HCT116 (cell line): ENCODE measurements around the gene KYAT1. TPM values are rescaled to one million over a fixed set of nuclear protein-coding genes. Genes with fewer than 3 reads are reported as not detected.
"Not testable (repeated sequence)": the region's sequence is repeated elsewhere in the genome, so short reads cannot be mapped to it uniquely, and the experiment has no call there.

Experiments used
- ATAC-seq: fragments of 200-7000 bp; cut with Tn5 transposase; 2 replicates; pipeline ENCODE4 v1.9.1; 2020; ENCODE audit warnings: mild to moderate bottlenecking, moderate library complexity
- BruUV-seq: library from RNA; stranded (reverse); fragments of 400-500 nt; replicated peaks from 2 replicates; lab custom pipeline; 2021; lab: Mats Ljungman, UMichigan
- CTCF ChIA-PET: fragments of 300-600 bp; sonication (Branson Sonifier 250); formaldehyde crosslinking; loops from one replicate; lab custom pipeline; 2021; ENCODE audit warnings: antibody characterized with exemption; lab: Charles Lee
- POLR2A ChIA-PET: fragments of 300-600, 350-600 bp; sonication (Branson Sonifier 250); formaldehyde crosslinking; loops from one replicate; lab custom pipeline; 2021; ENCODE audit warnings: antibody characterized with exemption; lab: Charles Lee
- RAD21 ChIA-PET, 2 experiments: fragments of 300-600 bp; sonication (Branson Sonifier 250); formaldehyde crosslinking; loops; one replicate each; lab custom pipeline; 2023; ENCODE audit warnings: low total read pairs in 2 of 2; ENCODE audit not compliant: uncharacterized antibody in 2 of 2, unreplicated experiment in 2 of 2, low non-redundant PET in 1 of 2; lab: Charles Lee
- DNase-seq: peaks from one replicate; pipeline ENCODE4 v3.0.0-alpha.2; 2010; ENCODE audit warnings: low read depth, low spot score
- H2AFZ ChIP-seq: fragments of 200-600 bp; shearing (Covaris generic), sonication (generic); 2 replicates; pipeline ENCODE4 v1.6.1; 2017; ENCODE audit warnings: low read depth, mixed run types, mixed read lengths, antibody characterized with exemption, low read length; ENCODE audit not compliant: poor library complexity, severe bottlenecking
- H3K27ac ChIP-seq: 2 replicates; pipeline ENCODE4 v1.5.1; 2012; ENCODE audit warnings: low read depth, low read length
- H3K27me3 ChIP-seq: fragments of 200-600 bp; sonication (generic); 2 replicates; pipeline ENCODE4 v1.6.1; 2016; ENCODE audit warnings: mixed run types, low read length, mixed read lengths; ENCODE audit not compliant: insufficient read depth
- H3K36me3 ChIP-seq, 2 experiments: fragments of 200-500 bp in 1 of 2; fragments of 200-600 bp in 1 of 2; sonication (Bioruptor generic) in 1 of 2; sonication (generic) in 1 of 2; 2 replicates each; pipeline versions ENCODE4 v1.5.1 to v1.6.1; 2014 to 2016; ENCODE audit warnings: low read length in 2 of 2, inconsistent platforms in 1 of 2, mixed read lengths in 1 of 2, mixed run types in 1 of 2; ENCODE audit not compliant: insufficient read depth in 2 of 2, control insufficient read depth in 1 of 2
- H3K4me1 ChIP-seq, 2 experiments: fragments of 200-600 bp in 1 of 2; sonication (generic) in 1 of 2; 2 replicates each; pipeline versions ENCODE4 v1.5.1 to v1.6.1; 2012 to 2017; ENCODE audit warnings: low read length in 2 of 2, inconsistent platforms in 1 of 2, mild to moderate bottlenecking in 1 of 2, mixed read lengths in 1 of 2, mixed run types in 1 of 2, moderate library complexity in 1 of 2; ENCODE audit not compliant: insufficient read depth in 2 of 2, control insufficient read depth in 1 of 2
- H3K4me2 ChIP-seq: fragments of 200-600 bp; sonication (generic); 2 replicates; pipeline ENCODE4 v1.6.1; 2017; ENCODE audit warnings: mixed run types, low read length, mixed read lengths
- H3K4me3 ChIP-seq, 2 experiments: fragments of 200-600 bp in 1 of 2; sonication (generic) in 1 of 2; replicated peaks in 1 of 2; 2 replicates each; pipeline ENCODE4 v1.5.1; 2011 to 2016; ENCODE audit warnings: low read length in 2 of 2, control low read depth in 1 of 2, low read depth in 1 of 2, mild to moderate bottlenecking in 1 of 2, mixed read lengths in 1 of 2, mixed run types in 1 of 2
- H3K79me2 ChIP-seq: fragments of 200-600 bp; sonication (generic); 2 replicates; pipeline ENCODE4 v1.6.1; 2017; ENCODE audit warnings: mild to moderate bottlenecking, mixed run types, low read length, moderate library complexity, mixed read lengths; ENCODE audit not compliant: insufficient read depth
- H3K9ac ChIP-seq: fragments of 200-600 bp; sonication (generic); 2 replicates; pipeline ENCODE4 v1.6.1; 2016; ENCODE audit warnings: low read length, mixed read lengths
- H3K9me2 ChIP-seq: fragments of 200-600 bp; sonication (generic), shearing (Covaris generic); 2 replicates; pipeline ENCODE4 v1.6.1; 2017; ENCODE audit warnings: mixed run types, mild to moderate bottlenecking, moderate library complexity; ENCODE audit not compliant: insufficient read depth
- H3K9me3 ChIP-seq, 2 experiments: fragments of 200-500 bp in 1 of 2; fragments of 200-600 bp in 1 of 2; sonication (Bioruptor generic) in 1 of 2; sonication (generic) in 1 of 2; 2 replicates each; pipeline ENCODE4 v1.6.1; 2014 to 2017; ENCODE audit warnings: low read length in 2 of 2, mixed read lengths in 2 of 2, inconsistent platforms in 1 of 2, low read depth in 1 of 2, mild to moderate bottlenecking in 1 of 2, mixed run types in 1 of 2, moderate library complexity in 1 of 2; ENCODE audit not compliant: control insufficient read depth in 1 of 2, insufficient read depth in 1 of 2
- H4K20me1 ChIP-seq: fragments of 200-600 bp; sonication (generic), shearing (Covaris generic); 2 replicates; pipeline ENCODE4 v1.6.1; 2017; ENCODE audit warnings: mixed run types, mild to moderate bottlenecking, moderate library complexity; ENCODE audit not compliant: insufficient read depth
- intact Hi-C: fragments of 100-400 bp; cut with micrococcal nuclease; formaldehyde crosslinking; loops from 2 replicates; pipeline ENCODE4 v1.10.0; 2022
- total RNA-seq: library from RNA; stranded (reverse); gene quantifications from one replicate; pipeline ENCODE4 v1.2.1, GENCODE V29; 2021; ENCODE audit not compliant: unreplicated experiment

The KYAT1 gene
- total RNA-seq, 1 experiment from 2014 or later, result 10.1 TPM

GRCh38 chr9:128858476-128858875 lies 23.3 kb downstream of the KYAT1 start:
- H3K4me1 ChIP-seq, H3K9ac ChIP-seq, H3K9me2 ChIP-seq, intact Hi-C loops, H3K27ac ChIP-seq, H3K4me2 ChIP-seq, H4K20me1 ChIP-seq, ATAC-seq, H3K79me2 ChIP-seq, H3K27me3 ChIP-seq, H3K4me3 ChIP-seq, H3K9me3 ChIP-seq, H2AFZ ChIP-seq, POLR2A ChIA-PET, H3K36me3 ChIP-seq, BruUV-seq, DNase-seq, RAD21 ChIA-PET: not testable (repeated sequence)
- CTCF ChIA-PET, result interaction anchor here (0.7 kb wide), 1 partner anchor 70 kb away, joined by 3 read pairs; no protein-coding TSS in a partner anchor

GRCh38 chr9:128854454-128854853 lies 27.3 kb downstream of the KYAT1 start:
- DNase-seq, H3K9me3 ChIP-seq, RAD21 ChIA-PET, CTCF ChIA-PET, H3K9me2 ChIP-seq, H3K27me3 ChIP-seq, ATAC-seq, POLR2A ChIA-PET, H3K27ac ChIP-seq, H3K4me2 ChIP-seq, H3K4me1 ChIP-seq, H4K20me1 ChIP-seq, H3K79me2 ChIP-seq, BruUV-seq, intact Hi-C loops, H3K36me3 ChIP-seq, H3K9ac ChIP-seq, H2AFZ ChIP-seq, H3K4me3 ChIP-seq: not testable (repeated sequence)

GRCh38 chr9:128852646-128853045 lies 29.1 kb downstream of the KYAT1 start:
- POLR2A ChIA-PET, result not testable (repeated sequence)

More at GRCh38 chr9:128852646-128853045, 29.1 kb downstream of the KYAT1 start:
- H3K9me3 ChIP-seq, H3K27ac ChIP-seq, DNase-seq, H3K79me2 ChIP-seq, H3K4me2 ChIP-seq, RAD21 ChIA-PET, H3K27me3 ChIP-seq, H3K4me1 ChIP-seq, ATAC-seq, BruUV-seq, H4K20me1 ChIP-seq, H3K4me3 ChIP-seq, H2AFZ ChIP-seq, H3K9ac ChIP-seq, H3K36me3 ChIP-seq, H3K9me2 ChIP-seq: not testable (repeated sequence)
- intact Hi-C loops, result loop anchor here (1.0 kb wide), 1 partner anchor 76 kb away; no protein-coding TSS in a partner anchor
- CTCF ChIA-PET, result interaction anchor here (0.8 to 1.5 kb wide), 4 partner anchors 23 to 96 kb away, joined by 3 to 10 read pairs (median 3); partner anchors contain the start of genes ENDOG and SPOUT1
